Pancreas (tissue), 10 donors: Measurements from ENCODE around the gene SH3BGRL. TPM values are rescaled to one million over a fixed set of nuclear protein-coding genes. Genes with fewer than 3 reads are reported as not detected.
A peak's percentile ranks its signal among the peaks of the same experiment; 100 is the strongest.
"Not testable (repeated sequence)": the region's sequence is repeated elsewhere in the genome, so short reads cannot be mapped to it uniquely, and the experiment has no call there.

Source experiments
- ATAC-seq, 4 donors: fragments of 200-7000 bp; cut with Tn5 transposase; one replicate each; pipeline versions ENCODE4 v1.8.0 to v1.9.1; 2020; ENCODE audit warnings: mild to moderate bottlenecking in 4 of 4, moderate library complexity in 4 of 4
- DNase-seq, 6 donors: peaks; one replicate each; pipeline ENCODE4 v3.0.0-alpha.2; 2020
- FAIRE-seq: peaks from 2 replicates; lab custom pipeline; 2012; peaks lifted over from hg19 to GRCh38; lab: Jason Lieb, UNC
- H3K27ac ChIP-seq, 4 donors: fragments of 200-600 bp; sonication (generic); 1 replicate in 3 of 4; 2 replicates in 1 of 4; pipeline versions ENCODE4 v1.5.0 to v1.8.0; 2020
- H3K27me3 ChIP-seq, 4 donors: fragments of 200-600 bp; one replicate each; pipeline ENCODE4 v1.8.0; 2021
- H3K36me3 ChIP-seq, 3 donors: fragments of 200-600 bp; sonication (generic) in 1 of 3; one replicate each; pipeline versions ENCODE4 v1.5.0 to v1.8.0; 2020 to 2021
- H3K4me1 ChIP-seq, 3 donors: fragments of 200-600 bp; one replicate each; pipeline ENCODE4 v1.8.0; 2021
- H3K4me3 ChIP-seq, 4 donors: fragments of 200-600 bp; sonication (generic) in 2 of 4; one replicate each; pipeline versions ENCODE4 v1.5.0 to v1.8.0; 2020 to 2021
- H3K9me3 ChIP-seq, 4 donors: fragments of 200-600 bp; one replicate each; pipeline ENCODE4 v1.8.0; 2021
- CTCF ChIP-seq, 4 donors: fragments of 200-600 bp; sonication (generic) in 3 of 4; IDR thresholded peaks; one replicate each; pipeline versions ENCODE4 v1.5.0 to v1.8.0; 2021; ENCODE audit warnings: antibody characterized with exemption in 4 of 4
- WGBS, 2 donors: extraction: QIAGEN DNeasy Blood & Tissue Kit; methylation state at CpG; one replicate each; pipeline ENCODE4 v1.1.7; 2013; 5-methylcytosine and 5-hydroxymethylcytosine counted together
- intact Hi-C, 3 donors: fragments of 100-400 bp; cut with DNase I; formaldehyde crosslinking; loops; one replicate each; pipeline versions ENCODE4 v1.11.1 to v1.14.2; 2022
- polyA plus RNA-seq, 2 donors: library from polyadenylated mRNA; stranded (reverse); fragments of 200-250 nt; gene quantifications; one replicate each; pipeline ENCODE4 v1.2.3, GENCODE V29; 2013
- total RNA-seq, 6 donors: library from RNA; stranded (reverse); fragmentation: NEBNext Ultra II Directional in 4 of 6; extraction: Animal tissue kit (Norgen Biotek cat#: 25700) in 4 of 6; gene quantifications; one replicate each; pipeline versions ENCODE4 v1.2.1 to v1.2.4, GENCODE V29; 2021 to 2023
- donor health status: healthy with polysubstance abuse.
- donor health status: DM: no; HTN: no; CAD: no; lungs with moderate emphysema.
- donor health status: DM: no; HTN: no; CAD: no.
- donor health status: control.
- donor health status: control.
- donor health status: Bipolar disorder and iron deficiency.
- donor health status: DM: yes; HTN: yes; CAD: no.
- donor health status: DM: no; HTN: no; CAD: no.
- donor health status: DM: no; HTN: no; CAD: no.
- donor health status: DM: yes; HTN: yes; CAD: no.

SH3BGRL gene
- total and polyA plus RNA-seq, 8 donors, result 28.1 to 67.0 (median 37.2) TPM

- DNase-seq, result peak in 2 of 6 donors; percentile 30 to 31
Observed at GRCh38 chrX:81337805-81338204, 135.9 kb downstream of the SH3BGRL start.

GRCh38 chrX:81338924-81339323 is 137.0 kb downstream of the SH3BGRL start:
- 89 to 98% methylated on average over 1 of the region's 1 CpG for WGBS, 2 donors
- H3K36me3 ChIP-seq, result no peaks in the 10 kb centered on the region
- FAIRE-seq (peak; percentile 41), ATAC-seq (no peak), DNase-seq (no peak)
- TF ChIP-seq CTCF (IDR thresholded peaks at IDR 0.05), result no peak
- H3K4me3 ChIP-seq, result no peak overlapping the region
- H3K4me1 ChIP-seq, result no peaks in the 10 kb centered on the region
- no peak overlapping the region for H3K27ac ChIP-seq
- intact Hi-C loops, result no loop called here
- no peaks in the 10 kb centered on the region for H3K9me3 ChIP-seq
- H3K27me3 ChIP-seq, result no peaks in the 10 kb centered on the region

More at GRCh38 chrX:81337805-81338204, 135.9 kb downstream of the SH3BGRL start:
- no peak overlapping the region for H3K4me3 ChIP-seq
- FAIRE-seq (no peak), ATAC-seq (no peak)
- H3K27me3 ChIP-seq, result no peaks in the 10 kb centered on the region
- no peaks in the 10 kb centered on the region for H3K36me3 ChIP-seq
- no peaks in the 10 kb centered on the region for H3K9me3 ChIP-seq
- TF ChIP-seq CTCF (IDR thresholded peaks at IDR 0.05), result no peak
- H3K27ac ChIP-seq, result no peak overlapping the region
- 66 to 96% methylated on average over 3 of the region's 3 CpGs for WGBS, 2 donors
- intact Hi-C loops, result no loop called here
- no peaks in the 10 kb centered on the region for H3K4me1 ChIP-seq

GRCh38 chrX:81345296-81345695 is 143.4 kb downstream of the SH3BGRL start:
- H3K36me3 ChIP-seq, ATAC-seq, FAIRE-seq, H3K27me3 ChIP-seq, H3K9me3 ChIP-seq, H3K4me1 ChIP-seq, H3K4me3 ChIP-seq, intact Hi-C loops, H3K27ac ChIP-seq: not testable (repeated sequence)
- 85 to 97% methylated on average over 14 of the region's 14 CpGs for WGBS, 2 donors
- DNase-seq, result peak in 1 of 6 donors; percentile 21

Other genes starting within 250 kb of the SH3BGRL start
- 1 to 10 TPM; 1.2 to 3.9 (median 2.0) TPM for gene HMGN5, start 189 bp upstream of the SH3BGRL start, total RNA-seq
- gene HMGN5, start 189 bp upstream of the SH3BGRL start, polyA plus RNA-seq, result 10 to 100 TPM in 1 of 2 donors, 1 to 10 TPM in 1; 3.8 to 18.9 TPM